ENCODE data around the gene UTS2.

DNA sequence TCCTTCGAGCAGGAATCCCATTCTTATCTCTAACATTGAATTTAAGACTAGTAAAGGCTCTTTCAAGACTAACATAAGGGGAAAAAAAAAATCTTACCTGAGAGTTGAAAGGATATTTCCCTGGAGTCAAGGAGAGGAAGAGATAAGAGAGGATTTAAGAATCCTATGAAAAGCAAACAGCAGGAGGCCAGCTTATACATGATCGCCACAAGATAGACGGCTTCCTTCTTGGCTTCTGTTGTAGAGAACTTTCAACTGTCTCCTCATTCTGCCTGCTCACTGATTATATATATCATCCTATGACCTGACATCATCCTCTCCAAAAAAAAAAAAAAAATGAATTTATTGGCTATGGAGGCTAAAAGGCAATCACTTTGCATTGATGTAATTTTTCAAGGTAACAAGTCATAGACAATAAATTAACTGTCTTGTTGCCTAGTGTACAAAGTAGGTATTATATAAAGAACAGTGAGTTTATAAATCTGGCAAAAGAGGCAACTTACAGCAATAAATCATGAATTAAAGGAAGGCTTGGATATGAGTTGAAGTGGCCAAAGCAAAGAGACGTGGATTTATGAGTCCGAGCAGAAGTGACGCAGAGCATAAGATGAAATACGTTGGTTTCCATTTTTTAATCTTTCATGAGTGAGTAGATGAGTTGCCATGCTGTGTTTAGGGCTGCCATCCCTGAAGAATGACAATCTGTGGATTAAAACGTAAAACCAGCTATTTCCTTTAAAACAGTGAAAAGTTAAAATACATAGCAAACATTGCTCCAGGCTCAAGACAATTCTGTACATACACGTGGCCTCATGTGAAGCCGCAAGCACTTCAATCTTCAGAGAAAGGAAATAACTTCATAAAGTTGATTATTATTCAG lies at the start of gene UTS2:
- TF ChIP-seq, protein P1, sequence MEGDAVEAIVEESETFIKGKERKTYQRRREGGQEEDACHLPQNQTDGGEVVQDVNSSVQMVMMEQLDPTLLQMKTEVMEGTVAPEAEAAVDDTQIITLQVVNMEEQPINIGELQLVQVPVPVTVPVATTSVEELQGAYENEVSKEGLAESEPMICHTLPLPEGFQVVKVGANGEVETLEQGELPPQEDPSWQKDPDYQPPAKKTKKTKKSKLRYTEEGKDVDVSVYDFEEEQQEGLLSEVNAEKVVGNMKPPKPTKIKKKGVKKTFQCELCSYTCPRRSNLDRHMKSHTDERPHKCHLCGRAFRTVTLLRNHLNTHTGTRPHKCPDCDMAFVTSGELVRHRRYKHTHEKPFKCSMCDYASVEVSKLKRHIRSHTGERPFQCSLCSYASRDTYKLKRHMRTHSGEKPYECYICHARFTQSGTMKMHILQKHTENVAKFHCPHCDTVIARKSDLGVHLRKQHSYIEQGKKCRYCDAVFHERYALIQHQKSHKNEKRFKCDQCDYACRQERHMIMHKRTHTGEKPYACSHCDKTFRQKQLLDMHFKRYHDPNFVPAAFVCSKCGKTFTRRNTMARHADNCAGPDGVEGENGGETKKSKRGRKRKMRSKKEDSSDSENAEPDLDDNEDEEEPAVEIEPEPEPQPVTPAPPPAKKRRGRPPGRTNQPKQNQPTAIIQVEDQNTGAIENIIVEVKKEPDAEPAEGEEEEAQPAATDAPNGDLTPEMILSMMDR (IDR thresholded peaks at IDR 0.05) = no peak
- no peak for TF ChIP-seq POLR2A (IDR thresholded peaks at IDR 0.05; ENCODE audit: low read depth)

All from esophagus muscularis mucosa (tissue), 3 donors.